Right atrium auricular region (tissue), 2 donors: ENCODE measurements around the gene DMRTA2. TPM values are rescaled to one million over a fixed set of nuclear protein-coding genes. Genes with fewer than 3 reads are reported as not detected.
"Not testable (repeated sequence)": the region's sequence is repeated elsewhere in the genome, so short reads cannot be mapped to it uniquely, and the experiment has no call there.

Source experiments
- DNase-seq: peaks from one replicate; pipeline ENCODE4 v3.0.0-alpha.2; 2019; ENCODE audit warnings: low spot score
- H3K27ac ChIP-seq, 2 donors: fragments of 200-600 bp; sonication (generic); 1 replicate in 1 of 2; 2 replicates in 1 of 2; pipeline ENCODE4 v1.5.1; 2016 to 2019
- H3K27me3 ChIP-seq, 2 donors: fragments of 200-600 bp; sonication (generic); one replicate each; pipeline versions ENCODE4 v1.5.1 to v1.6.0; 2017 to 2019
- H3K36me3 ChIP-seq: fragments of 200-600 bp; sonication (generic); one replicate; pipeline ENCODE4 v1.5.1; 2016
- H3K4me1 ChIP-seq, 2 donors: fragments of 200-600 bp; sonication (generic); one replicate each; pipeline versions ENCODE4 v1.5.1 to v1.6.0; 2017 to 2019
- H3K4me3 ChIP-seq, 2 donors: fragments of 200-600 bp; sonication (generic); 1 replicate in 1 of 2; 2 replicates in 1 of 2; pipeline ENCODE4 v1.5.1; 2017 to 2019; ENCODE audit warnings: mild to moderate bottlenecking in 1 of 2, moderate library complexity in 1 of 2
- H3K9me3 ChIP-seq, 2 donors: fragments of 200-600 bp; sonication (generic); one replicate each; pipeline ENCODE4 v1.5.1; 2019
- CTCF ChIP-seq, 2 donors: fragments of 200-600 bp; sonication (generic); IDR thresholded peaks; one replicate each; pipeline ENCODE4 v1.5.1; 2019; ENCODE audit warnings: antibody characterized with exemption in 2 of 2
- total RNA-seq, 2 donors: library from RNA; depleted of rRNA; stranded (reverse); fragments of >200 nt; gene quantifications; one replicate each; pipeline ENCODE4 v1.1.0, GENCODE V29; 2016

DMRTA2 gene
- total RNA-seq, 2 donors from 2014 or later, result not detected

- no peak for TF ChIP-seq CTCF (IDR thresholded peaks at IDR 0.05)
- H3K27me3 ChIP-seq, result peaks cover 26 to 51% of the 10 kb centered on the region in 2 donors
- H3K27ac ChIP-seq, result no peak overlapping the region
- H3K4me3 ChIP-seq, result no peak overlapping the region
- peaks cover 0 to 32% of the 10 kb centered on the region in 2 donors for H3K4me1 ChIP-seq
- no peaks in the 10 kb centered on the region for H3K36me3 ChIP-seq
- peaks cover 0 to 14% of the 10 kb centered on the region in 2 donors for H3K9me3 ChIP-seq
- no peak for DNase-seq
Observed at GRCh38 chr1:50415235-50416149, 7.8 kb downstream of the DMRTA2 start.

- peaks cover 26 to 45% of the 10 kb centered on the region in 2 donors for H3K27me3 ChIP-seq
- peaks cover 0 to 19% of the 10 kb centered on the region in 2 donors for H3K9me3 ChIP-seq
- H3K27ac ChIP-seq, result no peak overlapping the region
- DNase-seq, result no peak
- no peak overlapping the region for H3K4me3 ChIP-seq
- TF ChIP-seq CTCF (IDR thresholded peaks at IDR 0.05), result no peak
- H3K4me1 ChIP-seq, result peaks cover 0 to 27% of the 10 kb centered on the region in 2 donors
- no peaks in the 10 kb centered on the region for H3K36me3 ChIP-seq
Observed at GRCh38 chr1:50414853-50415234, 8.4 kb downstream of the DMRTA2 start.

- peaks cover 17 to 29% of the 10 kb centered on the region in 2 donors for H3K27me3 ChIP-seq
- H3K27ac ChIP-seq, result no peak overlapping the region
- H3K36me3 ChIP-seq, result no peaks in the 10 kb centered on the region
- no peak for DNase-seq
- H3K9me3 ChIP-seq, result peaks cover 0 to 19% of the 10 kb centered on the region in 2 donors
- no peak overlapping the region for H3K4me3 ChIP-seq
- peaks cover 0 to 12% of the 10 kb centered on the region in 2 donors for H3K4me1 ChIP-seq
- no peak for TF ChIP-seq CTCF (IDR thresholded peaks at IDR 0.05)
Observed at GRCh38 chr1:50412813-50413476, 10.3 kb downstream of the DMRTA2 start.

GRCh38 chr1:50405814-50406213 is 17.4 kb downstream of the DMRTA2 start:
- DNase-seq, result no peak
- no peak for TF ChIP-seq CTCF (IDR thresholded peaks at IDR 0.05)
- Histone ChIP-seq H3K9me3 (peaks cover 0 to 6% of the 10 kb centered on the region in 2 donors), H3K4me3 (no peak overlapping the region), H3K4me1 (no peaks in the 10 kb centered on the region), H3K27me3 (no peaks in the 10 kb centered on the region), H3K27ac (no peak overlapping the region), H3K36me3 (no peaks in the 10 kb centered on the region)

GRCh38 chr1:50393522-50394120 is 29.6 kb downstream of the DMRTA2 start:
- Histone ChIP-seq H3K27ac (no peak overlapping the region), H3K36me3 (no peaks in the 10 kb centered on the region), H3K9me3 (peaks cover 0 to 7% of the 10 kb centered on the region in 2 donors), H3K27me3 (no peaks in the 10 kb centered on the region), H3K4me1 (no peaks in the 10 kb centered on the region), H3K4me3 (no peak overlapping the region)
- TF ChIP-seq CTCF (IDR thresholded peaks at IDR 0.05), result no peak
- no peak for DNase-seq

GRCh38 chr1:50381551-50381950 is 41.7 kb downstream of the DMRTA2 start:
- H3K9me3 ChIP-seq, H3K27me3 ChIP-seq, DNase-seq, H3K27ac ChIP-seq, H3K4me1 ChIP-seq, H3K4me3 ChIP-seq, H3K36me3 ChIP-seq: not testable (repeated sequence)
